ENCODE measurements around the gene GBGT1. TPM values are rescaled to one million over a fixed set of nuclear protein-coding genes. Genes with fewer than 3 reads are reported as not detected.

GBGT1 gene
- total RNA-seq, 1 experiment from 2014 or later: 6.8 TPM

DNA sequence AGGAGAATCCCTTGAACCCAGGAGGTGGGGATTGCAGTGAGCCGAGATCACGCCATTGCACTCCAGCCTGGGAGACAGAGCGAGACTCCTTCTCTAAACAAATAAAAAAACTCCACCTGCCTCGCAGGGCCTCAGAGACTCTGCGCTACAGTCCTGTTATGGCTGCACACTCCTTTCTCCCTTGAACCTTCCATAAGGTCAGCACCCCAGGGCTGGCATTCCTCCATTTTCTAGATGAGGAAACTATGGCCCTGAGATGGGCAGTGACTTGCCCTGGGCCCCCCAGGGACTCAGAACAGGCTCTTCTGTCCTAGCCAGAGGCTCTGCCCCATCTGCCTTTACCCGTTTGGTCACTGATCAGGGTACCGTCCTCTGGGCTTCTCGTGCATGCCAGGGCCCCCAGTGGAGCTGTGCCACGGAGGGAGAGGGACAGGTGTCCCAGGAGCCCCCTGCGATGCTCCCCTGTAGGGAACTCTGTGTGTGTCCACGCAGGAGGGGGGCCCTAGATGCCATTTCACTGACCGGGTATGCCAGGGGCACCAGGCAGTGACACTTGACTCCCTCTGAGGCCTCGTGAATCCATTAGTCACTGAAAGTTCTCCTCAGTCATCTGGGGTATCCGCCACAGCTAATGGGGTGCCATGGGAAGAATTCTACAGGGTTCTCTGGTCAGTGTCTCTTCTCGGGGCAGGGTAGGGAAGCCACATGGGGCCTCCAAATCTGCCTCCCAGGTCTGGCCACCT is 58.8 kb downstream of the GBGT1 start:
- Histone ChIP-seq H3K4me3 (ENCODE audit: insufficient read depth, low read depth, low read length) (no peak overlapping the region), H3K27me3 (ENCODE audit: control insufficient read depth, insufficient read depth, low read length) (no peaks in the 10 kb centered on the region), H3K36me3 (replicated peaks; ENCODE audit: control insufficient read depth, insufficient read depth, low read length) (peaks cover 12% of the 10 kb centered on the region)
- no peak for DNase-seq

DNA sequence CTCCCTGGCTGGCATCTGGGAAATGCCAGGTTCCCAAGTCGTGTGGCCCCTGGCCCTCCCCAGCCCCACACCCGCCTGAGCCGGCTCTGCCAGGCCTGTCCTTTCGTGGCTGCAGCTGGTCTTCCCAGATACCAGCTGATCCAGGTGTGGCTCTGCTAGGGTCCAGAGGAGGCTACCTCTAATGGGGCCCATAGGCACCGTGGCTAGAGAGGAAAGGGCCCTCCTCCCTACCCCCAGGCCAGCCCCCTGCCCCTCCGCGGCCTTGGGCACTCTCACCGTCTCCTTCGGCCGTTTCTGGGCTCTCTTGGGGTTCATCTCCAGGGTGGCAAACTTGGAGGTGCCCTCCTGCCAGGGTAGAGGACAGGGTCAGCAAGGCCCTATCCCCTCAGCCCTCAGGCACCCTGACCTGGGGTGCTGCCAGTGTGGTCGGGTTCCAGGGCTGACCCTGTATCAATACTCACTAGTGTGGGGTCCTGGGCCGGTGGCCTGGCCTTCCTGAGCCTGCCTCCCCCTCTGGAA is 59.7 kb downstream of the GBGT1 start:
- Histone ChIP-seq H3K36me3 (replicated peaks; ENCODE audit: control insufficient read depth, insufficient read depth, low read length) (peaks cover 14% of the 10 kb centered on the region), H3K4me3 (ENCODE audit: insufficient read depth, low read depth, low read length) (no peak overlapping the region), H3K27me3 (ENCODE audit: control insufficient read depth, insufficient read depth, low read length) (no peaks in the 10 kb centered on the region)
- DNase-seq: peak; percentile 54

GRCh38 chr9:133103183-133103986 is 60.3 kb downstream of the GBGT1 start:
- H3K36me3 ChIP-seq (replicated peaks; ENCODE audit: control insufficient read depth, insufficient read depth, low read length): peaks cover 16% of the 10 kb centered on the region
- DNase-seq: peak; percentile 93
- H3K4me3 ChIP-seq (ENCODE audit: insufficient read depth, low read depth, low read length): no peak overlapping the region
- H3K27me3 ChIP-seq (ENCODE audit: control insufficient read depth, insufficient read depth, low read length): no peaks in the 10 kb centered on the region

Other genes starting within 250 kb of the GBGT1 start
- gene TSC1, start 219.3 kb downstream of the GBGT1 start, total RNA-seq (2014; rRNA removed; shearing (Covaris generic)): 36.8 and 39.0 TPM in 2 replicates
- gene GFI1B, start 185.2 kb downstream of the GBGT1 start, total RNA-seq (2014; rRNA removed; shearing (Covaris generic)): 0.52 TPM in 1 of 2 replicates, not detected in the other
- 131 and 133 TPM in 2 replicates for gene GTF3C5, start 132.9 kb downstream of the GBGT1 start, total RNA-seq (2014; rRNA removed; shearing (Covaris generic))
- 0.87 and 1.7 TPM in 2 replicates for gene CEL, start 101.9 kb downstream of the GBGT1 start, total RNA-seq (2014; rRNA removed; shearing (Covaris generic))
- 24.4 and 24.6 TPM in 2 replicates for gene RALGDS, start 42.7 kb downstream of the GBGT1 start, total RNA-seq (2014; rRNA removed; shearing (Covaris generic))
- gene OBP2B, start 45.3 kb upstream of the GBGT1 start, total RNA-seq (2014; rRNA removed; shearing (Covaris generic)): not detected in 2 replicates
- 0.63 TPM in 1 of 2 replicates, not detected in the other for gene ABO, start 111.3 kb upstream of the GBGT1 start, total RNA-seq (2014; rRNA removed; shearing (Covaris generic))
- 42.0 and 45.2 TPM in 2 replicates for gene SURF6, start 172.3 kb upstream of the GBGT1 start, total RNA-seq (2014; rRNA removed; shearing (Covaris generic))
- 61.0 and 64.6 TPM in 2 replicates for gene MED22, start 184.2 kb upstream of the GBGT1 start, total RNA-seq (2014; rRNA removed; shearing (Covaris generic))
- gene RPL7A, start 184.3 kb upstream of the GBGT1 start, total RNA-seq (2014; rRNA removed; shearing (Covaris generic)): 2,813 and 2,948 TPM in 2 replicates
- 30.6 and 31.8 TPM in 2 replicates for gene SURF1, start 192.6 kb upstream of the GBGT1 start, total RNA-seq (2014; rRNA removed; shearing (Covaris generic))
- 25.8 and 28.1 TPM in 2 replicates for gene SURF2, start 192.6 kb upstream of the GBGT1 start, total RNA-seq (2014; rRNA removed; shearing (Covaris generic))
- gene SURF4, start 212.1 kb upstream of the GBGT1 start, total RNA-seq (2014; rRNA removed; shearing (Covaris generic)): 174 and 181 TPM in 2 replicates
- gene STKLD1, start 212.5 kb upstream of the GBGT1 start, total RNA-seq (2014; rRNA removed; shearing (Covaris generic)): 0.17 and 0.41 TPM in 2 replicates